HG02973 (cell line): Measurements from ENCODE around the gene PBXIP1.
A peak's percentile ranks its signal among the peaks of the same experiment; 100 is the strongest.
"Not testable (repeated sequence)": the region's sequence is repeated elsewhere in the genome, so short reads cannot be mapped to it uniquely, and the experiment has no call there.

Experiments
- ATAC-seq: cut with Tn5 transposase; IDR thresholded peaks from one replicate; pipeline ENCODE4 v1.9.1; 2021; ENCODE audit warnings: moderate library complexity; ENCODE audit not compliant: unreplicated experiment

The PBXIP1 gene

GRCh38 chr1:154994591-154994990 lies 38.7 kb upstream of the PBXIP1 start:
- no peak for ATAC-seq

GRCh38 chr1:154994269-154994587 lies 38.3 kb upstream of the PBXIP1 start:
- ATAC-seq: no peak

- ATAC-seq: no peak
These were observed 37.8 kb upstream of the PBXIP1 start, which contains the start of gene LENEP for GRCh38 chr1:154993572-154994268. Gene LENEP (plus strand): TSS chr1:154993586. CDS start chr1:154993608, 22 bp downstream.

- ATAC-seq: no peak
These were observed 37.0 kb upstream of the PBXIP1 start for GRCh38 chr1:154992721-154993571.

- ATAC-seq: no peak
These were observed 34.4 kb upstream of the PBXIP1 start for GRCh38 chr1:154990276-154990675.

- no peak for ATAC-seq
These were observed 33.4 kb upstream of the PBXIP1 start for GRCh38 chr1:154989195-154989860.

GRCh38 chr1:154988058-154988954 lies 32.4 kb upstream of the PBXIP1 start:
- ATAC-seq: no peak

GRCh38 chr1:154987326-154987725 lies 31.4 kb upstream of the PBXIP1 start:
- ATAC-seq: no peak

- not testable (repeated sequence) for ATAC-seq
These were observed 30.8 kb upstream of the PBXIP1 start for GRCh38 chr1:154986736-154987135.

- no peak for ATAC-seq
These were observed 28.0 kb upstream of the PBXIP1 start for GRCh38 chr1:154983776-154984466.

- peak; percentile 92 for ATAC-seq
These were observed 27.2 kb upstream of the PBXIP1 start, which contains the start of gene FLAD1 for GRCh38 chr1:154982897-154983648. Gene FLAD1 (plus strand): TSS chr1:154983344. CDS start chr1:154983695, 351 bp downstream.

- ATAC-seq: no peak
These were observed 26.4 kb upstream of the PBXIP1 start for GRCh38 chr1:154982341-154982740.

GRCh38 chr1:154978360-154978759 lies 22.5 kb upstream of the PBXIP1 start:
- ATAC-seq: no peak

GRCh38 chr1:154977762-154978161 lies 21.9 kb upstream of the PBXIP1 start:
- not testable (repeated sequence) for ATAC-seq

GRCh38 chr1:154975409-154976059 lies 19.6 kb upstream of the PBXIP1 start:
- ATAC-seq: no peak

- peak; percentile 35 for ATAC-seq
These were observed 19.0 kb upstream of the PBXIP1 start for GRCh38 chr1:154974808-154975408.

- peak; percentile 68 for ATAC-seq
These were observed 18.4 kb upstream of the PBXIP1 start, which contains the start of gene CKS1B for GRCh38 chr1:154974102-154974807. Gene CKS1B (plus strand): TSS chr1:154974681. CDS start chr1:154974746, 65 bp downstream.
